ENCODE data around the gene LRBA.

- TF ChIP-seq CTCF (conservative IDR thresholded peaks at IDR 0.05 in 1 of 2, IDR thresholded peaks at IDR 0.05 in 1 of 2; ENCODE audit: low read depth in 1 of 2, low read length in 2 of 2) (no peak), EZH2 (IDR thresholded peaks at IDR 0.05; ENCODE audit: low read length, missing control alignments) (no peak)
Observed at GRCh38 chr4:150744570-150744969, 270.5 kb downstream of the LRBA start.

Measured in fibroblast of lung (primary cell).